ENCODE results near the gene CDC5L.

Gene CDC5L

GRCh38 chr6:44457596-44457995 is 70.1 kb downstream of the CDC5L start:
- TF ChIP-seq, protein P1, sequence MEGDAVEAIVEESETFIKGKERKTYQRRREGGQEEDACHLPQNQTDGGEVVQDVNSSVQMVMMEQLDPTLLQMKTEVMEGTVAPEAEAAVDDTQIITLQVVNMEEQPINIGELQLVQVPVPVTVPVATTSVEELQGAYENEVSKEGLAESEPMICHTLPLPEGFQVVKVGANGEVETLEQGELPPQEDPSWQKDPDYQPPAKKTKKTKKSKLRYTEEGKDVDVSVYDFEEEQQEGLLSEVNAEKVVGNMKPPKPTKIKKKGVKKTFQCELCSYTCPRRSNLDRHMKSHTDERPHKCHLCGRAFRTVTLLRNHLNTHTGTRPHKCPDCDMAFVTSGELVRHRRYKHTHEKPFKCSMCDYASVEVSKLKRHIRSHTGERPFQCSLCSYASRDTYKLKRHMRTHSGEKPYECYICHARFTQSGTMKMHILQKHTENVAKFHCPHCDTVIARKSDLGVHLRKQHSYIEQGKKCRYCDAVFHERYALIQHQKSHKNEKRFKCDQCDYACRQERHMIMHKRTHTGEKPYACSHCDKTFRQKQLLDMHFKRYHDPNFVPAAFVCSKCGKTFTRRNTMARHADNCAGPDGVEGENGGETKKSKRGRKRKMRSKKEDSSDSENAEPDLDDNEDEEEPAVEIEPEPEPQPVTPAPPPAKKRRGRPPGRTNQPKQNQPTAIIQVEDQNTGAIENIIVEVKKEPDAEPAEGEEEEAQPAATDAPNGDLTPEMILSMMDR (IDR thresholded peaks at IDR 0.05; ENCODE audit: insufficient read depth, low read depth, low read length, missing control alignments), result no peak

GRCh38 chr6:44458551-44458950 is 71.0 kb downstream of the CDC5L start:
- TF ChIP-seq, protein P1 (IDR thresholded peaks at IDR 0.05; ENCODE audit: insufficient read depth, low read depth, low read length, missing control alignments), result no peak
- DNase-seq (ENCODE audit: low read depth), result no peak

More at GRCh38 chr6:44457596-44457995, 70.1 kb downstream of the CDC5L start:
- no peak for DNase-seq (ENCODE audit: low read depth)
- no peak overlapping the region for H3K4me3 ChIP-seq (ENCODE audit: low read length)

GRCh38 chr6:44462335-44462734 is 74.8 kb downstream of the CDC5L start:
- no peak overlapping the region for H3K4me3 ChIP-seq (ENCODE audit: low read length)
- TF ChIP-seq, protein P1 (IDR thresholded peaks at IDR 0.05; ENCODE audit: insufficient read depth, low read depth, low read length, missing control alignments), result no peak
- DNase-seq (ENCODE audit: low read depth), result no peak

More at GRCh38 chr6:44458551-44458950, 71.0 kb downstream of the CDC5L start:
- H3K4me3 ChIP-seq (ENCODE audit: low read length), result no peak overlapping the region

- H3K4me3 ChIP-seq (ENCODE audit: low read length), result no peak overlapping the region
- TF ChIP-seq, protein P1 (IDR thresholded peaks at IDR 0.05; ENCODE audit: insufficient read depth, low read depth, low read length, missing control alignments), result no peak
- DNase-seq (ENCODE audit: low read depth), result no peak
Measured at GRCh38 chr6:44462797-44463727, 75.6 kb downstream of the CDC5L start.

GRCh38 chr6:44463728-44464450 is 76.4 kb downstream of the CDC5L start:
- TF ChIP-seq, protein P1 (IDR thresholded peaks at IDR 0.05; ENCODE audit: insufficient read depth, low read depth, low read length, missing control alignments), result no peak
- no peak for DNase-seq (ENCODE audit: low read depth)
- no peak overlapping the region for H3K4me3 ChIP-seq (ENCODE audit: low read length)

- DNase-seq (ENCODE audit: low read depth), result no peak
- TF ChIP-seq, protein P1 (IDR thresholded peaks at IDR 0.05; ENCODE audit: insufficient read depth, low read depth, low read length, missing control alignments), result no peak
- H3K4me3 ChIP-seq (ENCODE audit: low read length), result no peak overlapping the region
Measured at GRCh38 chr6:44464527-44465310, 77.2 kb downstream of the CDC5L start.
